DOHH2 (cell line): ENCODE measurements around the gene SUFU.
A peak's percentile ranks its signal among the peaks of the same experiment; 100 is the strongest.

Source experiments
- H3F3A ChIP-seq: fragments of 200-600 bp; sonication (generic), shearing (Covaris generic); 2 replicates; pipeline ENCODE4 v1.6.0; 2016; ENCODE audit warnings: antibody characterized with exemption, mild to moderate bottlenecking; ENCODE audit not compliant: control insufficient read depth, insufficient read depth
- H3K27ac ChIP-seq: fragments of 200-600 bp; sonication (generic); 2 replicates; pipeline ENCODE4 v1.5.1; 2014; ENCODE audit warnings: low read depth, mild to moderate bottlenecking, low read length, moderate library complexity
- H3K27me3 ChIP-seq: fragments of 200-600 bp; sonication (generic); 2 replicates; pipeline ENCODE4 v1.6.1; 2014; ENCODE audit warnings: mild to moderate bottlenecking, low read length, mixed read lengths; ENCODE audit not compliant: control insufficient read depth
- H3K36me3 ChIP-seq: fragments of 200-600 bp; sonication (generic); 2 replicates; pipeline ENCODE4 v1.6.1; 2014; ENCODE audit warnings: mild to moderate bottlenecking, low read length, moderate library complexity, mixed read lengths; ENCODE audit not compliant: control insufficient read depth
- H3K4me1 ChIP-seq: fragments of 200-600 bp; sonication (generic); 2 replicates; pipeline ENCODE4 v1.6.1; 2014; ENCODE audit warnings: mild to moderate bottlenecking, low read length, mixed read lengths; ENCODE audit not compliant: control insufficient read depth
- H3K4me2 ChIP-seq: fragments of 200-600 bp; sonication (generic); 2 replicates; pipeline ENCODE4 v1.6.0; 2014; ENCODE audit warnings: mild to moderate bottlenecking, low read length, moderate library complexity
- H3K4me3 ChIP-seq: fragments of 200-600 bp; sonication (generic); 2 replicates; pipeline ENCODE4 v1.5.1; 2014; ENCODE audit warnings: mild to moderate bottlenecking, low read length, mixed read lengths
- H3K79me2 ChIP-seq: fragments of 200-600 bp; sonication (generic); 2 replicates; pipeline ENCODE4 v1.6.1; 2014; ENCODE audit warnings: mild to moderate bottlenecking, low read length, mixed read lengths; ENCODE audit not compliant: control insufficient read depth
- H3K9me2 ChIP-seq: fragments of 200-600 bp; sonication (generic); replicated peaks from 2 replicates; pipeline ENCODE4 v1.6.1; 2014; ENCODE audit warnings: mild to moderate bottlenecking, low read length, mixed read lengths; ENCODE audit not compliant: control insufficient read depth
- H3K9me3 ChIP-seq: fragments of 200-600 bp; sonication (generic); 2 replicates; pipeline ENCODE4 v1.6.1; 2014; ENCODE audit warnings: antibody characterized with exemption, low read length, mixed read lengths; ENCODE audit not compliant: control insufficient read depth, insufficient read depth
- H4K20me1 ChIP-seq: fragments of 200-600 bp; sonication (generic); 2 replicates; pipeline ENCODE4 v1.6.0; 2014; ENCODE audit warnings: low read depth, mild to moderate bottlenecking, antibody characterized with exemption, low read length, moderate library complexity; ENCODE audit not compliant: control insufficient read depth, insufficient read depth
- CTCF ChIP-seq: fragments of 200-600 bp; sonication (generic); IDR thresholded peaks from one replicate; pipeline ENCODE4 v1.5.1; 2014; ENCODE audit warnings: antibody characterized with exemption, mild to moderate bottlenecking, low read depth, low read length; ENCODE audit not compliant: poor library complexity, severe bottlenecking
- EZH2phosphoT487 ChIP-seq: fragments of 200-600 bp; sonication (generic); IDR thresholded peaks from 2 replicates; pipeline ENCODE4 v1.6.1; 2017; ENCODE audit warnings: borderline replicate concordance, mild to moderate bottlenecking, antibody characterized with exemption, low read length, moderate library complexity, mixed read lengths

SUFU gene

DNA sequence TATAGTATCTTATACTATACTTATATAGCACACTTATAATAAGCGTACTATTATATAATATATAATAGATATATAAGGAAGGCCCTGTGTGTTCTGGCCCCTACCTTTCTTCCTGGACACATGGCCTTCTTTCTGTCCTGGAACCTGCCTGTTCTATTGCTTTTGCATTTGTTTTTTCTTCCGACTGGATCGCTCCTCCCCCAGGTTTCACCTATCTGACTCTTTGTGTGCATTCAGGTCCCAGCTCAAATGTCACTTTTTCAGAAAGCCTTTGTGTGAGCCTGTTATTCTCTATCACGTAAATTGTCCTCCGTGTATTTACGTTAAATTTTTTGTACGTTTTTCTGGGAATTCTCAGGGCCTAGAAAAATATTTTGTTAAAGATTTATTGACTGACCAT, 137.6 kb downstream of the SUFU start:
- H3K27ac ChIP-seq: peak overlapping the region; percentile 95
- H3K4me1 ChIP-seq: peaks cover 20% of the 10 kb centered on the region
- H3K27me3 ChIP-seq: no peaks in the 10 kb centered on the region
- H3K4me2 ChIP-seq: peak overlapping the region; percentile 81
- H3K4me3 ChIP-seq: peak overlapping the region; percentile 91
- TF ChIP-seq EZH2phosphoT487 (no peak), CTCF (no peak)
- H3K79me2 ChIP-seq: peaks cover 31% of the 10 kb centered on the region
- peaks cover 21% of the 10 kb centered on the region for H3F3A ChIP-seq
- H4K20me1 ChIP-seq: no peaks in the 10 kb centered on the region
- no peaks in the 10 kb centered on the region for H3K9me3 ChIP-seq
- H3K36me3 ChIP-seq: peaks cover 17% of the 10 kb centered on the region
- no peaks in the 10 kb centered on the region for H3K9me2 ChIP-seq

DNA sequence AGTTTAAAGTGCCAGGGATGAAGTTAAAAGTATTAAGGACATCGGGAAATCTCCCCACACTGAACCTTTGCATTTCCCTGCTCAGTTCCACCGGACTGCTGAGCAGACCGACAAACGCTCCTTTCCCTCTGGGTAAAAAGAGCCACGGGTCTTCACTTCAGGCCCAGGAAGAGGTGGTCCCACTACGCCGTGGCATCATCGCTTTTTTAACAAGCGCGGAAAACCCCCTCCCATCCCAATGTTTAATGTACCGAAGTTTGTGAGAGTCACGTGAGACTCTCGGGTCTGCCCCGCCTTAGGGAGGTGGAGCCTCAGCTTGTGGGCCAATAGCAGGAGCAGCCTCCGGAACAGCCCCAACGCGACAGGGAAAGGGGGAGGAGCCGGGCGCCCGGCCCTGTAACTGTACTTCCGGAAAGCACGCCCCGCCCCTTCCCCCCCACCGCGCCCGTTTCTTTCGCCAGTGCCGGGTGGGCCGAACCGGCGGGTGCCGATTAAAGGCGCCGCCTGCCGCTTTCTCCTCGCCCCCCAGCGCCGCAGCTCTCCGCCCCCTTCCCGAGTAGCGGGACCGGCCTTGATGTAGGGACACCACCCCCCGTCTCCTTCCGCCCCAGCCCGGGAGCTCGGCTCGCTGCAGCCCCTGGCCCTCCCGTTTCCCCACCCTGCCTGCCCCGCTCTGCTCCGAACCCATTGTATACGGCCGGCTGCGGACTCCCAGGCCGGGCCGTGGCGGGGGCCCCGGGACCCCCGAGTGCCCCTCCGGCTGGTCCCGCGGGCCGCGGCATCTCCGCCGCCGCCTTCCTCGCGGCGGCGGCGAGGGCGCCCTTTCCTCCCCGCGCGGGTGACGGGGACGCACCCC, 138.3 kb downstream of the SUFU start:
- Histone ChIP-seq H3K79me2 (peaks cover 39% of the 10 kb centered on the region), H3K4me1 (peaks cover 28% of the 10 kb centered on the region), H3K27ac (peak overlapping the region; percentile 95), H3K27me3 (no peaks in the 10 kb centered on the region), H3F3A (peaks cover 25% of the 10 kb centered on the region), H3K9me2 (no peaks in the 10 kb centered on the region), H3K4me3 (peak overlapping the region; percentile 91), H3K9me3 (no peaks in the 10 kb centered on the region), H4K20me1 (no peaks in the 10 kb centered on the region), H3K36me3 (peaks cover 23% of the 10 kb centered on the region), H3K4me2 (peak overlapping the region; percentile 81)
- TF ChIP-seq EZH2phosphoT487 (no peak), CTCF (no peak)

GRCh38 chr10:102642736-102643335, 139.1 kb downstream of the SUFU start:
- Histone ChIP-seq H3K9me3 (no peaks in the 10 kb centered on the region), H3K36me3 (peaks cover 30% of the 10 kb centered on the region), H4K20me1 (peaks cover 3% of the 10 kb centered on the region; the same call in 1 of the 2 replicates), H3K9me2 (no peaks in the 10 kb centered on the region), H3K4me2 (peak overlapping the region; percentile 63), H3K27ac (peak overlapping the region; percentile 95), H3F3A (peaks cover 31% of the 10 kb centered on the region), H3K4me3 (peak overlapping the region; percentile 91), H3K4me1 (peaks cover 35% of the 10 kb centered on the region), H3K79me2 (peaks cover 46% of the 10 kb centered on the region), H3K27me3 (no peaks in the 10 kb centered on the region)
- TF ChIP-seq EZH2phosphoT487 (no peak), CTCF (no peak)
